GM12878 (cell line): Measurements from ENCODE around the gene LGALS4. TPM values are rescaled to one million over a fixed set of nuclear protein-coding genes. Genes with fewer than 3 reads are reported as not detected.

Experiments
- ATAC-seq: fragments of 200-7000 bp; cut with Tn5 transposase; 3 replicates; pipeline ENCODE4 v1.9.1; 2020; ENCODE audit warnings: mild to moderate bottlenecking, moderate library complexity
- BruUV-seq: library from RNA; stranded (reverse); fragments of 400-500 nt; replicated peaks from 2 replicates; lab custom pipeline; 2021; lab: Mats Ljungman, UMichigan
- CTCF ChIA-PET: fragments of 300-600 bp; sonication (Branson Sonifier 250); formaldehyde crosslinking; extraction: SDS; loops from one replicate; lab custom pipeline; 2021; ENCODE audit warnings: inconsistent platforms; lab: Yijun Ruan, JAX
- POLR2A ChIA-PET: fragments of 350-600 bp; formaldehyde crosslinking; extraction: SDS; loops from one replicate; lab custom pipeline; 2021; ENCODE audit warnings: inconsistent platforms; lab: Charles Lee
- RAD21 ChIA-PET: fragments of 300-600 bp; sonication (Branson Sonifier 250); formaldehyde crosslinking; loops from one replicate; lab custom pipeline; 2023; ENCODE audit warnings: antibody characterized with exemption; ENCODE audit not compliant: unreplicated experiment; lab: Charles Lee
- SMC1A ChIA-PET: fragments of 300-600 bp; sonication (Branson Sonifier 250); formaldehyde crosslinking; loops from one replicate; lab custom pipeline; 2023; ENCODE audit not compliant: unreplicated experiment, uncharacterized antibody; lab: Charles Lee
- DNase-seq: peaks from one replicate; pipeline ENCODE4 v3.0.0-alpha.2; 2011; ENCODE audit warnings: low read depth, low spot score
- FAIRE-seq: peaks from 3 replicates; lab custom pipeline; 2011; peaks lifted over from hg19 to GRCh38; lab: Jason Lieb, UNC
- H2AFZ ChIP-seq: 2 replicates; pipeline ENCODE4 v1.6.0; 2011; ENCODE audit warnings: low read depth, low read length, control low read depth; ENCODE audit not compliant: control insufficient read depth
- H3K27ac ChIP-seq: 2 replicates; pipeline ENCODE4 v1.5.1; 2011; ENCODE audit warnings: control low read depth; ENCODE audit not compliant: control insufficient read depth, insufficient read depth
- H3K27me3 ChIP-seq, 2 experiments: replicated peaks in 1 of 2; 2 replicates each; pipeline versions ENCODE4 v1.6.0 to v1.6.1; 2011; ENCODE audit warnings: low read length in 1 of 2; ENCODE audit not compliant: control insufficient read depth in 2 of 2, insufficient read depth in 2 of 2
- H3K36me3 ChIP-seq, 2 experiments: 2 replicates each; pipeline ENCODE4 v1.5.1; 2011; ENCODE audit warnings: low read length in 1 of 2; ENCODE audit not compliant: control insufficient read depth in 2 of 2, insufficient read depth in 2 of 2
- H3K4me1 ChIP-seq: 2 replicates; pipeline ENCODE4 v1.6.1; 2011; ENCODE audit warnings: mild to moderate bottlenecking, low read length, moderate library complexity, mixed read lengths; ENCODE audit not compliant: control insufficient read depth, insufficient read depth
- H3K4me2 ChIP-seq: 2 replicates; pipeline ENCODE4 v1.6.0; 2011; ENCODE audit warnings: control low read depth; ENCODE audit not compliant: control insufficient read depth, insufficient read depth
- H3K4me3 ChIP-seq: fragments of 200-600 bp; sonication (generic); 2 replicates; pipeline ENCODE4 v1.5.1; 2016
- H3K79me2 ChIP-seq: 2 replicates; pipeline ENCODE4 v1.6.0; 2011; ENCODE audit warnings: low read length; ENCODE audit not compliant: control insufficient read depth, insufficient read depth
- H3K9ac ChIP-seq: 2 replicates; pipeline ENCODE4 v1.8.0; 2011; ENCODE audit warnings: low read length, control low read depth, mixed read lengths; ENCODE audit not compliant: control insufficient read depth, insufficient read depth
- H3K9me3 ChIP-seq: replicated peaks from 3 replicates; pipeline ENCODE4 v1.5.1; 2011; ENCODE audit warnings: mild to moderate bottlenecking, low read length; ENCODE audit not compliant: control insufficient read depth, insufficient read depth
- H4K20me1 ChIP-seq: 2 replicates; pipeline ENCODE4 v1.6.0; 2011; ENCODE audit not compliant: control insufficient read depth, insufficient read depth
- CHD1 ChIP-seq: IDR thresholded peaks from 2 replicates; pipeline ENCODE4 v1.6.1; 2012; ENCODE audit warnings: low read depth, low read length, improper control_type of control experiment
- KDM1A ChIP-seq: fragments of 200-600 bp; sonication (generic); IDR thresholded peaks from 2 replicates; pipeline ENCODE4 v1.6.1; 2016; ENCODE audit warnings: borderline replicate concordance
- RAD51 ChIP-seq: fragments of 450-650 bp; IDR thresholded peaks from 2 replicates; pipeline ENCODE4 v1.6.1; 2016; ENCODE audit warnings: moderate library complexity, mild to moderate bottlenecking, inconsistent platforms
- SMC3 ChIP-seq: IDR thresholded peaks from 2 replicates; pipeline ENCODE4 v1.6.1; 2011; ENCODE audit warnings: low read length, improper control_type of control experiment, borderline replicate concordance
- SUZ12 ChIP-seq: fragments of 200-600 bp; sonication (generic); IDR thresholded peaks from one replicate; pipeline ENCODE4 v1.6.1; 2018; ENCODE audit warnings: antibody characterized with exemption, mild to moderate bottlenecking; ENCODE audit not compliant: unreplicated experiment
- TCF7 ChIP-seq: IDR thresholded peaks from 2 replicates; pipeline ENCODE4 v1.6.1; 2014; ENCODE audit warnings: antibody characterized with exemption, borderline replicate concordance
- WGBS: methylation state at CpG from one replicate; pipeline ENCODE4 v1.1.6; 2016; ENCODE audit warnings: low lambda C conversion rate; ENCODE audit not compliant: insufficient replicate concordance, insufficient coverage; ENCODE audit errors: missing lambda C conversion rate; 5-methylcytosine and 5-hydroxymethylcytosine counted together
- in situ Hi-C: fragments of 300-500 bp; cut with MboI; formaldehyde crosslinking; loops from 9 replicates; pipeline ENCODE4 v1.14.3; 2018; ENCODE audit warnings: mixed read lengths
- intact Hi-C: fragments of 100-400 bp; cut with micrococcal nuclease; formaldehyde crosslinking; loops from one replicate; pipeline ENCODE4 v1.14.2; 2022; ENCODE audit not compliant: unreplicated experiment
- polyA plus RNA-seq, 11 experiments: library from polyadenylated mRNA; depleted of rRNA in 4 of 11; unstranded in 6 of 11; stranded (reverse) in 5 of 11; fragments of >200 nt; fragmentation: Nextera tagmentation in 4 of 11; fragmentation: Illumina TruSeq in 1 of 11; extraction: Ambion mirVana in 4 of 11; extraction: Trizol in 1 of 11; gene quantifications; 1 replicate in 1 of 11; 2 replicates in 10 of 11; pipeline versions ENCODE4 v1.2.1 to v1.2.3, GENCODE V29; 2011 to 2016; ENCODE audit warnings: inconsistent platforms in 2 of 11, missing spikeins in 2 of 11, low read depth in 1 of 11
- total RNA-seq, 4 experiments: library from RNA; depleted of rRNA in 3 of 4; stranded (reverse); fragments of >200 nt in 3 of 4; fragmentation: Illumina TruSeq in 1 of 4; extraction: Trizol in 1 of 4; gene quantifications; 2 replicates each; pipeline versions ENCODE4 v1.2.1 to v1.2.3, GENCODE V29; 2013 to 2021
- TF ChIP-seq, protein P1 (sequence below): fragments of 450-650 bp; IDR thresholded peaks from 2 replicates; pipeline ENCODE4 v1.6.1; 2017; ENCODE audit warnings: antibody characterized with exemption, mild to moderate bottlenecking, moderate library complexity

LGALS4 gene
- total and polyA plus RNA-seq, 10 of the 15 experiments (the other 5 are each of a cell fraction or from before 2014, with no cell fraction given) = 0.13 to 2.1 (median 0.26) TPM; not detected in 4

DNA sequence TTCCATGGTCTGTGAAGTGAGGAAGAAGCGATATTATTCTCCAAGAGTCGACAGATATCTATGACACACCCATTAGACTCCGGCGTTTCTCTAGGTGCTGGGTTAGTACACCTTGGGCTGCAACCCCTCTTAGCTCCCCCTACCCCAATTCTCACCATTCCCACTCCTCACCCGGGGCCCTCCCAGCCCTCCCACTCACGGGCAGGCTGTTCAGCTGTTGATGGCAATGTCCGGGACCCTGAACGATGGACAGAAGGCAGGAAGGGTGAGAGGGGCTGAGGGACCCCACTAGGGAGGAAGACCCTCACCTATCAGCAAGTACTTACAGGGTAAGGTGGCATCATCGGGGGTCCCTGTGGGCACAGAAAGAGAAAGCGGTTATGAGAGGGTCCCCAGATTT, 9.2 kb downstream of the LGALS4 start (continued):
- TF ChIP-seq, protein P1, sequence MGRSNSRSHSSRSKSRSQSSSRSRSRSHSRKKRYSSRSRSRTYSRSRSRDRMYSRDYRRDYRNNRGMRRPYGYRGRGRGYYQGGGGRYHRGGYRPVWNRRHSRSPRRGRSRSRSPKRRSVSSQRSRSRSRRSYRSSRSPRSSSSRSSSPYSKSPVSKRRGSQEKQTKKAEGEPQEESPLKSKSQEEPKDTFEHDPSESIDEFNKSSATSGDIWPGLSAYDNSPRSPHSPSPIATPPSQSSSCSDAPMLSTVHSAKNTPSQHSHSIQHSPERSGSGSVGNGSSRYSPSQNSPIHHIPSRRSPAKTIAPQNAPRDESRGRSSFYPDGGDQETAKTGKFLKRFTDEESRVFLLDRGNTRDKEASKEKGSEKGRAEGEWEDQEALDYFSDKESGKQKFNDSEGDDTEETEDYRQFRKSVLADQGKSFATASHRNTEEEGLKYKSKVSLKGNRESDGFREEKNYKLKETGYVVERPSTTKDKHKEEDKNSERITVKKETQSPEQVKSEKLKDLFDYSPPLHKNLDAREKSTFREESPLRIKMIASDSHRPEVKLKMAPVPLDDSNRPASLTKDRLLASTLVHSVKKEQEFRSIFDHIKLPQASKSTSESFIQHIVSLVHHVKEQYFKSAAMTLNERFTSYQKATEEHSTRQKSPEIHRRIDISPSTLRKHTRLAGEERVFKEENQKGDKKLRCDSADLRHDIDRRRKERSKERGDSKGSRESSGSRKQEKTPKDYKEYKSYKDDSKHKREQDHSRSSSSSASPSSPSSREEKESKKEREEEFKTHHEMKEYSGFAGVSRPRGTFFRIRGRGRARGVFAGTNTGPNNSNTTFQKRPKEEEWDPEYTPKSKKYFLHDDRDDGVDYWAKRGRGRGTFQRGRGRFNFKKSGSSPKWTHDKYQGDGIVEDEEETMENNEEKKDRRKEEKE = no peak

DNA sequence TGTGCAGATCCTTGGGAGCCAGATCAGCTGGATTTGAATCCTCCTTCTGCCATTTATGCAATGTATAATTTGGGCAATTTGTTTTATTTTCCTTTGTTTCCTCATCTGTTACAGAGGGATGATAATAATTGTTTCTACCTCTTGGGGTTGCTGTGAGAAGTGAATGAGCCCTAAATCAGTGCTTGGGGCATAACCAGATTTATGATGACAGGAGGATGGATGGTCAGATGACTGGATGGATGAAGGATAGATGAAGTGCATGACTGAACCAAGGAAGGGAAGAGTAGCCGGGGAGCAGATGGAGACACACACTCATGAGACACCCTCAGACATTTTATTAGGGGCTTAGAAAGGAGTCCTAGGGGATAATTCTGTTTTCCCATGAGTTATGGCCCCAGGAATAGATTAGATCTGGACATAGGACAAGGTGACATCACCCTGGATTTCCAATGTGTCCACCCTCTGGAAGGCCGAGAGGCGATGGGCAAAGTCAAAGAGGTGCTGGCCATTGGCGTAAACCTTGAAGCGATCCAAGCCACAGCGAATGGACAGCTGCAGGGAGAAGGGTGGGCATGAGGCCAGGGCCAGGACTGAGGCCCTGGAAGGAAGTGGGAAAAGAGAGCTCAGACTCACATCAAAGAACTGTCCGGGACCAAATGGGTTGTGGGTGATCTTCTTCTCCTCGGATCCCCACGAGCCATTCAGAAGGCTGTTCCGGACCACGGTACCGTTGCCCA, 11.2 kb downstream of the LGALS4 start:
- ATAC-seq = no peak
- Histone ChIP-seq H3K9ac (no peak overlapping the region), H3K27ac (no peak overlapping the region), H3K4me1 (no peaks in the 10 kb centered on the region), H3K4me2 (no peak overlapping the region), H3K9me3 (no peaks in the 10 kb centered on the region), H2AFZ (no peak overlapping the region), H3K36me3 (no peaks in the 10 kb centered on the region), H3K79me2 (no peaks in the 10 kb centered on the region), H3K27me3 (no peaks in the 10 kb centered on the region), H4K20me1 (no peaks in the 10 kb centered on the region), H3K4me3 (no peak overlapping the region)
- no TSS peak for BruUV-seq
- RAD21 ChIA-PET = no interaction called here
- intact Hi-C loops (no loop called here), in situ Hi-C loops (no loop called here)
- CTCF ChIA-PET = interaction anchor here (1.5 kb wide), 1 partner anchor 12 kb away, joined by 3 read pairs; no protein-coding TSS in a partner anchor
- SMC1A ChIA-PET = no interaction called here
- TF ChIP-seq SMC3 = no peak
- TF ChIP-seq TCF7 = no peak
- no peak for TF ChIP-seq SUZ12
- TF ChIP-seq RAD51 = no peak
- TF ChIP-seq CHD1 = no peak
- no peak for TF ChIP-seq KDM1A
- DNase-seq = no peak
- no peak for FAIRE-seq
- WGBS = 79% methylated on average over 12 of the region's 12 CpGs
- POLR2A ChIA-PET = no interaction called here
